Naive thymus-derived CD8-positive, alpha-beta T cell (primary cell): ENCODE measurements around the gene ADRM1. TPM values are rescaled to one million over a fixed set of nuclear protein-coding genes. Genes with fewer than 3 reads are reported as not detected.

Source experiments
- ATAC-seq, 2 donors: fragments of 150-1000 bp; cut with Tn5 transposase in 1 of 2; sonication (Bioruptor Pico), chemical (Tn5 transposase) in 1 of 2; 1 replicate in 1 of 2; 2 replicates in 1 of 2; pipeline ENCODE4 v1.10.0; 2021; ENCODE audit warnings: mild to moderate bottlenecking in 2 of 2, moderate library complexity in 2 of 2
- POLR2A ChIA-PET: fragments of 350-600 bp; sonication (Branson Sonifier 250); formaldehyde crosslinking; loops from one replicate; lab custom pipeline; 2021; ENCODE audit warnings: antibody characterized with exemption; lab: Charles Lee
- DNase-seq, 10 donors: peaks; one replicate each; pipeline versions ENCODE4 v3.0.0 to v3.0.0-alpha.2; 2020 to 2022
- H3K27ac Mint-ChIP-seq, 10 donors: one replicate each; pipeline ENCODE4 v1.8.0; 2020 to 2022; ENCODE audit warnings: mild to moderate bottlenecking in 10 of 10, mixed read lengths in 10 of 10, moderate library complexity in 4 of 10, inconsistent platforms in 1 of 10
- H3K27me3 Mint-ChIP-seq, 5 donors: one replicate each; pipeline ENCODE4 v1.8.0; 2021 to 2022; ENCODE audit warnings: mixed read lengths in 5 of 5
- H3K36me3 Mint-ChIP-seq, 3 donors: one replicate each; pipeline ENCODE4 v1.8.0; 2020 to 2022; ENCODE audit warnings: mixed read lengths in 3 of 3, mild to moderate bottlenecking in 2 of 3, inconsistent platforms in 1 of 3
- H3K4me1 Mint-ChIP-seq, 4 donors: one replicate each; pipeline ENCODE4 v1.8.0; 2021 to 2022; ENCODE audit warnings: mixed read lengths in 4 of 4
- H3K4me3 Mint-ChIP-seq, 10 donors: one replicate each; pipeline ENCODE4 v1.8.0; 2020 to 2022; ENCODE audit warnings: mild to moderate bottlenecking in 10 of 10, mixed read lengths in 10 of 10, moderate library complexity in 6 of 10, inconsistent platforms in 1 of 10
- H3K9me3 Mint-ChIP-seq, 9 donors: one replicate each; pipeline ENCODE4 v1.8.0; 2020 to 2022; ENCODE audit warnings: mixed read lengths in 9 of 9, mild to moderate bottlenecking in 3 of 9, inconsistent platforms in 1 of 9, moderate library complexity in 1 of 9
- polyA plus RNA-seq, 3 donors: library from polyadenylated mRNA; unstranded; fragments of 300-500 nt; fragmentation: Illumina TruSeq; gene quantifications; one replicate each; pipeline ENCODE4 v1.2.3, GENCODE V29; 2021
- total RNA-seq, 8 experiments: library from RNA in 2 of 8; stranded (reverse) in 2 of 8; gene quantifications; one replicate each; pipeline ENCODE4 v1.2.3 and lab custom pipeline; 2021 to 2026

The ADRM1 gene
- total and polyA plus RNA-seq, 5 experiments from 2014 or later, result 61.1 to 93.9 (median 66.2) TPM

GRCh38 chr20:62317167-62317655, 14.4 kb downstream of the ADRM1 start:
- POLR2A ChIA-PET, result no interaction called here
- H3K36me3 Mint-ChIP-seq, result no peaks in the 10 kb centered on the region
- peaks cover 0 to 6% (median under 1%) of the 10 kb centered on the region in 4 donors for H3K4me1 Mint-ChIP-seq
- no peak for ATAC-seq
- H3K27me3 Mint-ChIP-seq, result no peaks in the 10 kb centered on the region
- peak overlapping the region in 1 of 10 donors; percentile 19 for H3K4me3 Mint-ChIP-seq
- H3K9me3 Mint-ChIP-seq, result no peaks in the 10 kb centered on the region
- no peak for DNase-seq
- H3K27ac Mint-ChIP-seq, result peak overlapping the region in 1 of 10 donors; percentile 87

GRCh38 chr20:62318400-62319345, 15.9 kb downstream of the ADRM1 start:
- Mint-ChIP-seq H3K36me3 (no peaks in the 10 kb centered on the region), H3K4me3 (no peak overlapping the region), H3K4me1 (peaks cover 0 to 6% (median under 1%) of the 10 kb centered on the region in 4 donors), H3K27ac (peak overlapping the region in 2 of 10 donors; percentile 2 to 5), H3K9me3 (no peaks in the 10 kb centered on the region), H3K27me3 (no peaks in the 10 kb centered on the region)
- POLR2A ChIA-PET, result no interaction called here
- DNase-seq (peak in 2 of 10 donors; percentile 3 to 19), ATAC-seq (peak in 1 of 2 donors; percentile 33)

GRCh38 chr20:62319346-62319909, 16.6 kb downstream of the ADRM1 start:
- POLR2A ChIA-PET, result no interaction called here
- no peaks in the 10 kb centered on the region for H3K36me3 Mint-ChIP-seq
- no peak overlapping the region for H3K27ac Mint-ChIP-seq
- peaks cover 0 to 6% (median under 1%) of the 10 kb centered on the region in 4 donors for H3K4me1 Mint-ChIP-seq
- no peaks in the 10 kb centered on the region for H3K27me3 Mint-ChIP-seq
- no peak for ATAC-seq
- H3K9me3 Mint-ChIP-seq, result no peaks in the 10 kb centered on the region
- no peak overlapping the region for H3K4me3 Mint-ChIP-seq
- DNase-seq, result peak in 1 of 10 donors; percentile 4

- Mint-ChIP-seq H3K36me3 (no peaks in the 10 kb centered on the region), H3K27me3 (no peaks in the 10 kb centered on the region), H3K27ac (no peak overlapping the region), H3K4me3 (no peak overlapping the region), H3K9me3 (no peaks in the 10 kb centered on the region), H3K4me1 (peaks cover 0 to 6% (median 2%) of the 10 kb centered on the region in 4 donors)
- POLR2A ChIA-PET, result interaction anchor here (0.6 kb wide), 1 partner anchor 820 kb away, joined by 3 read pairs; no protein-coding TSS in a partner anchor
- ATAC-seq (no peak), DNase-seq (peak in 1 of 10 donors; percentile 3)
These were observed 18.0 kb downstream of the ADRM1 start for GRCh38 chr20:62320581-62321354.

DNA sequence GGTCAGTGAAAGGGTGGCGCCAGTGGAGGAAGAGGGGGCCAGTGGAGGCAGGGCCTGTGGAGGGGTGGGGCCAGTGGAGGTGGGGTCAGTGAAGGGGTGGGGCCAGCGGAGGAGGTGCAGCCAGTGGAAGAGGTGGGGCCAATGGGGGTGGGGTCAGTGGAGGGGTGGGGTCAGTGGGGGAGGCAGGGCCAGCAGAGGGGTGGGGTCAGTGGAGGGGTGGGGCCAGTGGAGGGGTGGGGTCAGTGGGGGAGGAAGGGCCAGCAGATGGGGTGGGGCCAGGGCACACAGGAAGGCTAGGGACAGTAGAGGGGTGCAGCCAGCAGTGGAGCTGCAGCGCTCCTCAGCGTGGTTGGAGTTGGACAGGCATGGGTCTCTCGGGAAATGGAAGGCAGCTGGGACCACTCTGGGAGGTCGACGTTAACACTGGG, 18.7 kb downstream of the ADRM1 start:
- H3K4me1 Mint-ChIP-seq, result peaks cover 0 to 6% (median 2%) of the 10 kb centered on the region in 4 donors
- no peak overlapping the region for H3K27ac Mint-ChIP-seq
- no peaks in the 10 kb centered on the region for H3K27me3 Mint-ChIP-seq
- peak in 1 of 10 donors; percentile 12 for DNase-seq
- POLR2A ChIA-PET, result no interaction called here
- H3K36me3 Mint-ChIP-seq, result no peaks in the 10 kb centered on the region
- H3K9me3 Mint-ChIP-seq, result no peaks in the 10 kb centered on the region
- ATAC-seq, result no peak
- H3K4me3 Mint-ChIP-seq, result no peak overlapping the region

- no peaks in the 10 kb centered on the region for H3K9me3 Mint-ChIP-seq
- H3K4me1 Mint-ChIP-seq, result peaks cover 0 to 6% (median 2%) of the 10 kb centered on the region in 4 donors
- no peak for DNase-seq
- no peak overlapping the region for H3K27ac Mint-ChIP-seq
- no peaks in the 10 kb centered on the region for H3K36me3 Mint-ChIP-seq
- POLR2A ChIA-PET, result no interaction called here
- no peak overlapping the region for H3K4me3 Mint-ChIP-seq
- no peak for ATAC-seq
- no peaks in the 10 kb centered on the region for H3K27me3 Mint-ChIP-seq
These were observed 19.2 kb downstream of the ADRM1 start for GRCh38 chr20:62321975-62322374.

DNA sequence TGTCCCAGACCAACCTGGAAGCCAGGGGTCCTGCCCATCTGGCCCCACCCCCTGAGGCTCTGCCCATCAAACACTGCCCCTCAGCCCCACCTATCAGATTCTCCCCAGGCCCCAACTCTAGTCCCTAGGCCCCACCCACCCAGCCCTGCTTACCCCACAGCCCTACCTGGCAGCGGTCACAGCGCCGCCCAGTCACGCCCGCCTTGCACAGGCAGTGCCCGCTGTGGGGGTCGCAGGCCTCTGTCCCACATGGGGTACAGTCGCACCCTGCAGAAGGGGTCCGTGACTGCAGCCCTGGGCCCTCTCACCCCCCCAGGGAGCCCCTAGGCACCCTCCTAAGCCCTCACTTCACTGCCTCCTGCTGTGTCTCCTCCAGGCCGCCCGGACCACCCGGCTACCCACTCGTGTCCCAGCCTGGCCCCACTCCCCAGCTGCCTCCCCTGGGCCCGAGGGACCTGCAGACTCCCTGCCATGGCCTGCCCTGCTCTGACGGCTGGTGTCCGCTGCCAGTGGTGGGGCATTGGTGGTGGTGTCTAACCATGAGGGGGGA, 19.8 kb downstream of the ADRM1 start:
- H3K36me3 Mint-ChIP-seq, result no peaks in the 10 kb centered on the region
- no peak overlapping the region for H3K4me3 Mint-ChIP-seq
- H3K27me3 Mint-ChIP-seq, result no peaks in the 10 kb centered on the region
- POLR2A ChIA-PET, result no interaction called here
- no peak for DNase-seq
- ATAC-seq, result no peak
- H3K9me3 Mint-ChIP-seq, result no peaks in the 10 kb centered on the region
- peaks cover 0 to 3% (median 2%) of the 10 kb centered on the region in 4 donors for H3K4me1 Mint-ChIP-seq
- H3K27ac Mint-ChIP-seq, result no peak overlapping the region

GRCh38 chr20:62323146-62323979, 20.6 kb downstream of the ADRM1 start:
- DNase-seq (no peak), ATAC-seq (no peak)
- Mint-ChIP-seq H3K4me1 (peaks cover 0 to 3% (median 2%) of the 10 kb centered on the region in 4 donors), H3K9me3 (no peaks in the 10 kb centered on the region), H3K4me3 (no peak overlapping the region), H3K27me3 (no peaks in the 10 kb centered on the region), H3K27ac (no peak overlapping the region), H3K36me3 (no peaks in the 10 kb centered on the region)
- POLR2A ChIA-PET, result no interaction called here

DNA sequence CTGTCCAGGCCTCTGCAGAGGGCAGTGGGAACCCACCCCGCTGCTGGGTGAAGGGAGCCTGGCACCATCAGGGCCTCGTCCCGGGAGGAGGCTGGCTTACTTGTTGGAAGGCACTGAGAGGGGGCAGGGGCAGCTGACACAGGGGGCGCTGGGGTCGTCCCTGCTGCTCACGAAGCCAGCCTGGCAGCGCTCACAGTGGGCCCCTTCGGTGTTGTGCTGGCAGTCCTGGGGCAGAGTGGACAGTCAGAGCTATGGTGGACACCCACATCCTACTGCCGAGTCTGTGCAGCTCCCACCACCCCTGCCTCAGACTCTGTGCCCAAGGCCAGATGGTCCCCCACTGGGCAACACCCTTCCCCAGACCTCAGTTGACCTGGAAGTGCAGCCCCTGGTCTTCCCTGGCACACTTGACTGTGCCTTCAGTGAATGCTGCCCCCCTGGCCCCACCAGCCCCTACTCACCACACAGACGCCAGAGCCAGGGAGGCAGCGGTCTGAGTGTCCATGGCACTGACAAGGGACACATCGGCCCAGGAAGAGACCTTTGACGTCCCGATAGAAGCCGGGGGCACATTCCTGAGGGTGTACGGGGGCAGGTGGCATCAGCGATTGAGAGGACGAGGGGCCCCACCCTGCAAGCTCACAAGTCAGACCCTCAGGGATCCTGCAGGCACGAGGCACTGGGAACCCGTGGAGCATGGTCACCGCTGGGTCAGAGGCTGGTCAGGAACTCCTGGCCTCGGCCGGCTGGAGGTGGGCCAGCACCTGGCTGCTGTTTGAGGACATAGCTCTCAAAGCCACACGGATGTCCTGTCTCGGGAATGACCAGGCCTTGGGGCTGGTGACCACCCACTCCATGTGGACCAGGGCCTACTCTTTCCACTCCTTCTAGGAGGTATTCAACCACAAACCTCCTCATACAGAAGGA, 21.4 kb downstream of the ADRM1 start:
- Mint-ChIP-seq H3K4me1 (peaks cover 0 to 3% (median 2%) of the 10 kb centered on the region in 4 donors), H3K27ac (peak overlapping the region in 1 of 10 donors; percentile 59), H3K9me3 (no peaks in the 10 kb centered on the region), H3K27me3 (no peaks in the 10 kb centered on the region), H3K36me3 (no peaks in the 10 kb centered on the region), H3K4me3 (no peak overlapping the region)
- peak in 1 of 10 donors; percentile 3 for DNase-seq
- POLR2A ChIA-PET, result no interaction called here
- no peak for ATAC-seq

DNA sequence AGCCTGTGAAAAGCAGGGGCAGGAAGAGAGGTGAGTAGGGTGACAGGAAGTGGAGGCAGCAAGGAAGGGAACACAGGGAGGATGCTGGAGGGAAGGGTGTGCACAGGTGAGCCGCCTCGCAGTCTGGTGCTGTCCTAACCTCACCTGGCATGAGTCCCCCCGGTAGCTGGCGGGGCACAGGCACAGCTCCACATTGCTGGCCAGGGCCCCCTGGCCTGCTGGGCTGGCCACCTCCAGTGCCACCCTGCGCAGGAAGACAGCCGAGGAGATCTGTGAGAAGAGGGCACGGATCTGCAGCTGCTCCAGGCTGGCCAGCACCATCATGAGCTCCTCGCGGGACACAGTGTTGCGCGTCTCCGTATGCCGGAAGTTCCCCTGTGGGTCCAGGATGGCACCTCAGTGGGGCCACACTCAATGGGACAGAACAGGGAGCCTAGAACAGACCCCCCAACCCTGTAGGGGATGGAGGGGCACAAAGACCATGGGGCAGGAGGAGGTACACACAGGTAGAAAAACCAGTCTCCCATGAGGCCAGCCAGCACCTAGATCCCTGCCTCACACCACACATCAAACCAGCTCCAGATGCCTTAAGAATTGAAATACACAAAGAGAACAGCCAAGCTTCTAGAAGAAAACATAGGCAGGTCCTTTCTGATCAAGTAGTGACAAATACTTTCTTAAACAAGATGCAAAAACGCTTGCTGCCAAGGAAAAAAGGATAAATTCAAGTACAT, 22.5 kb downstream of the ADRM1 start:
- Mint-ChIP-seq H3K4me3 (no peak overlapping the region), H3K9me3 (no peaks in the 10 kb centered on the region), H3K36me3 (no peaks in the 10 kb centered on the region), H3K27ac (peak overlapping the region in 1 of 10 donors; percentile 59), H3K27me3 (no peaks in the 10 kb centered on the region), H3K4me1 (peaks cover 0 to 3% (median 2%) of the 10 kb centered on the region in 4 donors)
- DNase-seq, result no peak
- no peak for ATAC-seq
- POLR2A ChIA-PET, result no interaction called here
